GM04503 (cell line): ENCODE data around the gene KRTAP10-10.
"Not testable (repeated sequence)": the region's sequence is repeated elsewhere in the genome, so short reads cannot be mapped to it uniquely, and the experiment has no call there.

ENCODE experiments used
- DNase-seq: peaks from one replicate; pipeline ENCODE4 v3.0.0-alpha.2; 2012; ENCODE audit warnings: low read depth

Gene KRTAP10-10

GRCh38 chr21:44602463-44602850 is 34.7 kb upstream of the KRTAP10-10 start:
- no peak for DNase-seq

- DNase-seq: no peak
Observed at GRCh38 chr21:44603109-44603875, 33.9 kb upstream of the KRTAP10-10 start.

GRCh38 chr21:44603911-44604310 is 33.2 kb upstream of the KRTAP10-10 start:
- no peak for DNase-seq

GRCh38 chr21:44606495-44606894 is 30.7 kb upstream of the KRTAP10-10 start:
- no peak for DNase-seq

GRCh38 chr21:44609193-44609592 is 28.0 kb upstream of the KRTAP10-10 start:
- no peak for DNase-seq

GRCh38 chr21:44610157-44610843 is 26.9 kb upstream of the KRTAP10-10 start:
- not testable (repeated sequence) for DNase-seq

- no peak for DNase-seq
Observed at GRCh38 chr21:44611551-44611950, 25.6 kb upstream of the KRTAP10-10 start.

GRCh38 chr21:44612029-44612486 is 25.1 kb upstream of the KRTAP10-10 start, which contains the start of gene KRTAP10-8:
KRTAP10-8 (plus strand) TSS chr21:44612079; CDS start chr21:44612101, 22 bp downstream.
- no peak for DNase-seq

GRCh38 chr21:44612669-44613229 is 24.4 kb upstream of the KRTAP10-10 start:
- no peak for DNase-seq

- no peak for DNase-seq
Observed at GRCh38 chr21:44613386-44614155, 23.6 kb upstream of the KRTAP10-10 start.

- no peak for DNase-seq
Observed at GRCh38 chr21:44614161-44614631, 23.0 kb upstream of the KRTAP10-10 start.

- no peak for DNase-seq
Observed at GRCh38 chr21:44614961-44615391, 22.2 kb upstream of the KRTAP10-10 start.

GRCh38 chr21:44615466-44615865 is 21.7 kb upstream of the KRTAP10-10 start:
- DNase-seq: no peak

- no peak for DNase-seq
Observed at GRCh38 chr21:44615911-44616590, 21.1 kb upstream of the KRTAP10-10 start.

- DNase-seq: no peak
Observed at GRCh38 chr21:44616591-44616926, 20.6 kb upstream of the KRTAP10-10 start.

GRCh38 chr21:44617071-44617501 is 20.1 kb upstream of the KRTAP10-10 start:
- DNase-seq: no peak

- no peak for DNase-seq
Observed at GRCh38 chr21:44618504-44618903, 18.7 kb upstream of the KRTAP10-10 start.

- DNase-seq: no peak
Observed at GRCh38 chr21:44618909-44619308, 18.2 kb upstream of the KRTAP10-10 start.

- no peak for DNase-seq
Observed at GRCh38 chr21:44619886-44620285, 17.3 kb upstream of the KRTAP10-10 start.

GRCh38 chr21:44623575-44623974 is 13.6 kb upstream of the KRTAP10-10 start:
- no peak for DNase-seq

GRCh38 chr21:44625756-44626155 is 11.4 kb upstream of the KRTAP10-10 start:
- DNase-seq: no peak
